K562 (cell line): ENCODE results near the gene DHDH. TPM values are rescaled to one million over a fixed set of nuclear protein-coding genes. Genes with fewer than 3 reads are reported as not detected.
A peak's percentile ranks its signal among the peaks of the same experiment; 100 is the strongest.

Experiments used
- BCL6 ChIP-seq: fragments of 250-450 bp; sonication (Bioruptor Pico); IDR thresholded peaks from 2 replicates; pipeline ENCODE4 v1.4.0; 2020
- BHLHE40 ChIP-seq: IDR thresholded peaks from 2 replicates; pipeline ENCODE4 v1.6.1; 2011; ENCODE audit warnings: low read length, improper control_type of control experiment
- CCNT2 ChIP-seq: IDR thresholded peaks from 2 replicates; pipeline ENCODE4 v1.6.1; 2011; ENCODE audit warnings: borderline replicate concordance, low read depth, mild to moderate bottlenecking, moderate library complexity, mixed read lengths, low read length; ENCODE audit not compliant: insufficient read length; ENCODE audit errors: extremely low read depth
- CEBPG ChIP-seq, 3 experiments: fragments of 200-800 bp in 1 of 3; sonication (Bioruptor generic) in 1 of 3; sonication (generic) in 1 of 3; formaldehyde crosslinking in 1 of 3; IDR thresholded peaks in 2 of 3; conservative IDR thresholded peaks in 1 of 3; 2 replicates each; pipeline versions ENCODE4 v1.6.1 to v1.8.0; 2016 to 2022; ENCODE audit warnings: missing compliant biosample characterization in 2 of 3, missing genetic modification characterization in 2 of 3, mild to moderate bottlenecking in 1 of 3, missing genetic modification reagents in 1 of 3
- CREB3 ChIP-seq: fragments of 450-650 bp; conservative IDR thresholded peaks from 2 replicates; pipeline ENCODE4 v1.6.1; 2016; ENCODE audit warnings: missing genetic modification characterization, low read depth, mild to moderate bottlenecking, missing compliant biosample characterization, moderate library complexity
- DDX20 ChIP-seq: fragments of 450-650 bp; IDR thresholded peaks from 2 replicates; pipeline ENCODE4 v1.6.1; 2016; ENCODE audit warnings: missing genetic modification characterization, low read depth, mild to moderate bottlenecking, missing compliant biosample characterization, moderate library complexity
- EP400 ChIP-seq: fragments of 450-650 bp; IDR thresholded peaks from 2 replicates; pipeline ENCODE4 v1.6.1; 2017; ENCODE audit warnings: antibody characterized with exemption, mild to moderate bottlenecking, moderate library complexity
- KAT2B ChIP-seq: IDR thresholded peaks from one replicate; pipeline ENCODE4 v1.6.1; 2012; ENCODE audit warnings: low read depth, mild to moderate bottlenecking, control low read depth, inconsistent platforms, low read length, moderate library complexity
- MCM5 ChIP-seq: fragments of 450-650 bp; IDR thresholded peaks from 2 replicates; pipeline ENCODE4 v1.6.1; 2016; ENCODE audit warnings: low read depth
- MLX ChIP-seq, 2 experiments: fragments of 450-650 bp in 1 of 2; sonication (generic) in 1 of 2; formaldehyde crosslinking; conservative IDR thresholded peaks; 2 replicates each; pipeline versions ENCODE4 v1.4.0 to v1.8.1; 2020 to 2022; ENCODE audit warnings: mild to moderate bottlenecking in 1 of 2, missing genetic modification reagents in 1 of 2
- PBX2 ChIP-seq, 2 experiments: IDR thresholded peaks in 1 of 2; conservative IDR thresholded peaks in 1 of 2; 2 replicates each; pipeline ENCODE4 v1.6.1; 2016; ENCODE audit warnings: low read depth in 2 of 2, mild to moderate bottlenecking in 1 of 2, missing compliant biosample characterization in 1 of 2, missing genetic modification characterization in 1 of 2, moderate library complexity in 1 of 2
- SMAD4 ChIP-seq: fragments of 250-450 bp; sonication (Bioruptor Pico); conservative IDR thresholded peaks from 2 replicates; pipeline ENCODE4 v1.8.0; 2021; ENCODE audit warnings: inconsistent platforms, mild to moderate bottlenecking, moderate library complexity
- ZBTB5 ChIP-seq: fragments of 450-650 bp; IDR thresholded peaks from 2 replicates; pipeline ENCODE4 v1.6.1; 2017; ENCODE audit warnings: antibody characterized with exemption
- ZBTB9 ChIP-seq: fragments of 450-650 bp; formaldehyde crosslinking; IDR thresholded peaks from 2 replicates; pipeline ENCODE4 v1.4.0; 2020; ENCODE audit warnings: mild to moderate bottlenecking, moderate library complexity
- ZNF175 ChIP-seq: fragments of 200-800 bp; sonication (Bioruptor generic); IDR thresholded peaks from 2 replicates; pipeline ENCODE4 v1.6.1; 2016; ENCODE audit warnings: low read depth, mild to moderate bottlenecking, missing genetic modification characterization, missing compliant biosample characterization
- polyA plus RNA-seq, 8 experiments: library from polyadenylated mRNA; depleted of rRNA in 4 of 8; stranded (reverse) in 5 of 8; unstranded in 3 of 8; fragments of >200 nt; fragmentation: Nextera tagmentation in 2 of 8; fragmentation: Illumina TruSeq in 1 of 8; extraction: Ambion mirVana in 2 of 8; extraction: Trizol in 1 of 8; gene quantifications; 2 replicates each; pipeline versions ENCODE4 v1.2.1 to v1.2.3, GENCODE V29; 2011 to 2014; ENCODE audit warnings: inconsistent platforms in 1 of 8, missing spikeins in 1 of 8
- total RNA-seq, 7 experiments: library from RNA; depleted of rRNA in 6 of 7; stranded (reverse); fragments of >200 nt in 6 of 7; fragmentation: Illumina TruSeq in 2 of 7; extraction: Trizol in 2 of 7; gene quantifications; 2 replicates each; pipeline versions ENCODE4 v1.2.1 to v1.2.3, GENCODE V29; 2011 to 2021; ENCODE audit warnings: low replicate concordance in 1 of 7

The DHDH gene
- total and polyA plus RNA-seq, 9 of the 15 experiments (the other 6 are each of a cell fraction or from before 2014, with no cell fraction given), result 0.37 to 1.9 (median 0.87) TPM

- TF ChIP-seq PBX2 (CRISPR knock-in tag; IDR thresholded peaks at IDR 0.05; ENCODE audit: low read depth), result no peak
- no peak for TF ChIP-seq PBX2 (tag; conservative IDR thresholded peaks at IDR 0.05; ENCODE audit: low read depth)
- no peak for TF ChIP-seq CEBPG (CRISPR knock-in tag; IDR thresholded peaks at IDR 0.05)
- no peak for TF ChIP-seq CEBPG (tag; conservative IDR thresholded peaks at IDR 0.05 in 1 of 2, IDR thresholded peaks at IDR 0.05 in 1 of 2)
- no peak for TF ChIP-seq MCM5
- TF ChIP-seq SMAD4, result no peak
- TF ChIP-seq EP400, result no peak
- no peak for TF ChIP-seq ZNF175 (CRISPR knock-in tag)
- TF ChIP-seq KAT2B, result no peak
- no peak for TF ChIP-seq ZBTB9 (CRISPR knock-in tag)
- no peak for TF ChIP-seq BCL6
- no peak for TF ChIP-seq CREB3 (tag)
- no peak for TF ChIP-seq CCNT2
- no peak for TF ChIP-seq MLX (CRISPR knock-in tag; conservative IDR thresholded peaks at IDR 0.05)
- no peak for TF ChIP-seq ZBTB5
- TF ChIP-seq BHLHE40, result no peak
- 0 out of 2 replicates have a peak, but pooled peaks have one; percentile 36 for TF ChIP-seq DDX20
These were observed 30.9 kb downstream of the DHDH start (continued) for GRCh38 chr19:48964205-48965039.
